Fibroblast of the aortic adventitia (primary cell): ENCODE results near the gene FREY1. TPM values are rescaled to one million over a fixed set of nuclear protein-coding genes. Genes with fewer than 3 reads are reported as not detected.

Experiments
- DNase-seq: peaks from one replicate; pipeline ENCODE4 v3.0.0-alpha.2; 2010; ENCODE audit warnings: low read depth
- H3K4me3 ChIP-seq: 2 replicates; pipeline ENCODE4 v1.5.1; 2011; ENCODE audit warnings: low read depth, mild to moderate bottlenecking, control low read depth, low read length, moderate library complexity
- CTCF ChIP-seq: IDR thresholded peaks from 2 replicates; pipeline ENCODE4 v1.5.1; 2011; ENCODE audit warnings: mild to moderate bottlenecking, low read length, control low read depth, inconsistent platforms; ENCODE audit not compliant: insufficient read depth
- total RNA-seq: library from RNA; depleted of rRNA; stranded (reverse); fragments of >200 nt; gene quantifications from 2 replicates; pipeline ENCODE4 v1.2.3, GENCODE V29; 2012; ENCODE audit warnings: low replicate concordance

FREY1 gene
- total RNA-seq, 1 donor = 1.6 TPM

GRCh38 chr11:45871638-45872037 is 35.4 kb downstream of the FREY1 start:
- no peak for DNase-seq
- no peak overlapping the region for H3K4me3 ChIP-seq
- no peak for TF ChIP-seq CTCF

GRCh38 chr11:45870706-45871105 is 36.4 kb downstream of the FREY1 start:
- no peak for DNase-seq
- TF ChIP-seq CTCF = no peak
- no peak overlapping the region for H3K4me3 ChIP-seq

- TF ChIP-seq CTCF = no peak
- no peak for DNase-seq
- H3K4me3 ChIP-seq = no peak overlapping the region
Observed at GRCh38 chr11:45869551-45869950, 37.5 kb downstream of the FREY1 start.

- no peak for TF ChIP-seq CTCF
- peak; percentile 82 for DNase-seq
- H3K4me3 ChIP-seq = no peak overlapping the region
Observed at GRCh38 chr11:45864041-45864440, 43.0 kb downstream of the FREY1 start.

GRCh38 chr11:45860764-45861510 is 46.1 kb downstream of the FREY1 start:
- H3K4me3 ChIP-seq = no peak overlapping the region
- TF ChIP-seq CTCF = no peak
- DNase-seq = no peak

GRCh38 chr11:45860348-45860747 is 46.7 kb downstream of the FREY1 start:
- H3K4me3 ChIP-seq = no peak overlapping the region
- DNase-seq = no peak
- no peak for TF ChIP-seq CTCF
